Measurements from ENCODE around the gene ACOT2. TPM values are rescaled to one million over a fixed set of nuclear protein-coding genes. Genes with fewer than 3 reads are reported as not detected.

The ACOT2 gene
- total RNA-seq, 1 experiment from 2014 or later: 34.2 TPM

DNA sequence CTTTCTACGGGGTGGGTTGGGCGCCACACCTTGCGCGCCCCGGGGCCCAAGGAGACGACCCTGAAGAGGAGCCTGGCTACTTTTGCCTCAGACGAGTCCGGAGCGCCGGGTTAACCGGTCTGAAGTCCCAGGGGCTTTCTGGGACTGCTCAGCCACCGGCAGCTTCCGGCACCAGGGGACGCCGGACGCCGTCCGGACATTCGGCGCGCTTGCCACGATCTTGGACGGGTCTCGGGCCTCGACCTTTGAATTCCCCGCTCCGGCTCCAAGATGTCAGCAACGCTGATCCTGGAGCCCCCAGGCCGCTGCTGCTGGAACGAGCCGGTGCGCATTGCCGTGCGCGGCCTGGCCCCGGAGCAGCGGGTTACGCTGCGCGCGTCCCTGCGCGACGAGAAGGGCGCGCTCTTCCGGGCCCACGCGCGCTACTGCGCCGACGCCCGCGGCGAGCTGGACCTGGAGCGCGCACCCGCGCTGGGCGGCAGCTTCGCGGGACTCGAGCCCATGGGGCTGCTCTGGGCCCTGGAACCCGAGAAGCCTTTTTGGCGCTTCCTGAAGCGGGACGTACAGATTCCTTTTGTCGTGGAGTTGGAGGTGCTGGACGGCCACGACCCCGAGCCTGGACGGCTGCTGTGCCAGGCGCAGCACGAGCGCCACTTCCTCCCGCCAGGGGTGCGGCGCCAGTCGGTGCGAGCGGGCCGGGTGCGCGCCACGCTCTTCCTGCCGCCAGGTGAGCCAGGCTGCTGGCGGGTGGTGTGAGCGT, 22.9 kb downstream of the ACOT2 start, which contains the start of gene ACOT4:
Gene ACOT4, plus strand, starts transcription at position 184 of the 760 bp plus-strand sequence. Its CDS starts 87 bp downstream, at position 271.
- H3K4me1 ChIP-seq (ENCODE audit: insufficient read depth, low read length, poor library complexity, severe bottlenecking): no peaks in the 10 kb centered on the region
- POLR2A ChIA-PET (ENCODE audit: low non-redundant PET): no interaction called here
- H3K36me3 ChIP-seq (ENCODE audit: insufficient read depth, low read length, poor library complexity, severe bottlenecking): no peaks in the 10 kb centered on the region
- CTCF ChIA-PET: no interaction called here
- no peaks in the 10 kb centered on the region for H3K27me3 ChIP-seq (replicated peaks; ENCODE audit: insufficient read depth, low read depth, low read length, poor library complexity)
- no peaks in the 10 kb centered on the region for H3K9me3 ChIP-seq (ENCODE audit: low read depth, low read length, poor library complexity, severe bottlenecking)
- intact Hi-C loops (cut with micrococcal nuclease; ENCODE audit: unreplicated experiment): no loop called here
- peak; percentile 29 for DNase-seq (ENCODE audit: low spot score)
- TF ChIP-seq, protein P1, sequence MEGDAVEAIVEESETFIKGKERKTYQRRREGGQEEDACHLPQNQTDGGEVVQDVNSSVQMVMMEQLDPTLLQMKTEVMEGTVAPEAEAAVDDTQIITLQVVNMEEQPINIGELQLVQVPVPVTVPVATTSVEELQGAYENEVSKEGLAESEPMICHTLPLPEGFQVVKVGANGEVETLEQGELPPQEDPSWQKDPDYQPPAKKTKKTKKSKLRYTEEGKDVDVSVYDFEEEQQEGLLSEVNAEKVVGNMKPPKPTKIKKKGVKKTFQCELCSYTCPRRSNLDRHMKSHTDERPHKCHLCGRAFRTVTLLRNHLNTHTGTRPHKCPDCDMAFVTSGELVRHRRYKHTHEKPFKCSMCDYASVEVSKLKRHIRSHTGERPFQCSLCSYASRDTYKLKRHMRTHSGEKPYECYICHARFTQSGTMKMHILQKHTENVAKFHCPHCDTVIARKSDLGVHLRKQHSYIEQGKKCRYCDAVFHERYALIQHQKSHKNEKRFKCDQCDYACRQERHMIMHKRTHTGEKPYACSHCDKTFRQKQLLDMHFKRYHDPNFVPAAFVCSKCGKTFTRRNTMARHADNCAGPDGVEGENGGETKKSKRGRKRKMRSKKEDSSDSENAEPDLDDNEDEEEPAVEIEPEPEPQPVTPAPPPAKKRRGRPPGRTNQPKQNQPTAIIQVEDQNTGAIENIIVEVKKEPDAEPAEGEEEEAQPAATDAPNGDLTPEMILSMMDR (conservative IDR thresholded peaks at IDR 0.05; ENCODE audit: low read depth, low read length): no peak
- TF ChIP-seq EZH2 (IDR thresholded peaks at IDR 0.05; ENCODE audit: borderline replicate concordance, low read depth, low read length, poor library complexity, severe bottlenecking): no peak
- no peak within 1 kb of the TSS for H3K27ac ChIP-seq (ENCODE audit: low read depth, low read length, poor library complexity, severe bottlenecking)
- no TSS peak for BruUV-seq (replicated peaks)
- peak within 1 kb of the TSS; percentile 60 for H3K4me3 ChIP-seq (ENCODE audit: low read depth, low read length, poor library complexity, severe bottlenecking)

DNA sequence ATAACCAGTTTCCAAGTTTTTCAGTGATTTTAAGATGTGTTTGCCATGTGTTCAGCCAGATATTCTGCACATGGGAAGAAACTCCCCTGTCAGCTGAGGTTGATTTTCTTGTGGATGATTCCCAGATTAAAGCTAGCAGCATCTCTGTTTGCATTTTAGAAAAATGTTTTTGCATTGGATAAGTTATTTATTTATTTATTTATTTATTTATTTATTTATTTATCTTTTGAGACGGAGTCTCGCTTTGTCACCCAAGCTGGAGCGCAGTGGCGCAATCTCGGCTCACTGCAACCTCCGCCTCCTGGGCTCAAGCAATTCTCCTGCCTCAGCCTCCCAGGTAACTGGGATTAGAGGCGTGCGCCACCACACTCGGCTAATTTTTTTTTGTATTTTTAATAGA, 25.5 kb downstream of the ACOT2 start:
- Histone ChIP-seq H3K27me3 (replicated peaks; ENCODE audit: insufficient read depth, low read depth, low read length, poor library complexity) (no peaks in the 10 kb centered on the region), H3K9me3 (ENCODE audit: low read depth, low read length, poor library complexity, severe bottlenecking) (no peaks in the 10 kb centered on the region), H3K4me3 (ENCODE audit: low read depth, low read length, poor library complexity, severe bottlenecking) (no peak overlapping the region), H3K4me1 (ENCODE audit: insufficient read depth, low read length, poor library complexity, severe bottlenecking) (no peaks in the 10 kb centered on the region), H3K36me3 (ENCODE audit: insufficient read depth, low read length, poor library complexity, severe bottlenecking) (no peaks in the 10 kb centered on the region), H3K27ac (ENCODE audit: low read depth, low read length, poor library complexity, severe bottlenecking) (no peak overlapping the region)
- intact Hi-C loops (cut with micrococcal nuclease; ENCODE audit: unreplicated experiment): no loop called here
- no peak for TF ChIP-seq EZH2 (IDR thresholded peaks at IDR 0.05; ENCODE audit: borderline replicate concordance, low read depth, low read length, poor library complexity, severe bottlenecking)
- TF ChIP-seq, protein P1 (conservative IDR thresholded peaks at IDR 0.05; ENCODE audit: low read depth, low read length): no peak
- no TSS peak for BruUV-seq (replicated peaks)
- ChIA-PET CTCF (no interaction called here), POLR2A (ENCODE audit: low non-redundant PET) (no interaction called here)
- DNase-seq (ENCODE audit: low spot score): no peak

DNA sequence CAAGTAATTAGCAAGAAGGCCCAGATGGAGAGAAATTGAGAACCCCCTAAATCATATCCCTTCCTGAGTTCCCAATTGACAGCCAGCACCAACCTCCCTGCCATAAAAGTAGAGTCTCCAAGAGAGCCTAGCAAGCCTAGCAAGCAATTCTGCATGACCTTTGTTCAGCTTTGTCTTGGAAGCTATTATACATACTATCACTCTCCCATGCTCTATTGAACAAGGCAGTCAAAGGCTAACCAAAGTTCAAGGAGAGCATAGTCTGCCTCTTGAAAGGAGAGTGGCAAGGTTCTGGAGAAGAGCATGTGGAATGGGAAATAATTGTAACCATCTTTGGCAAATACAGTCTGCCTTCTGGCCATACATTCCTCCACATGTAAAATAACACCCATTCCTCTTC, 30.5 kb downstream of the ACOT2 start:
- ChIA-PET POLR2A (ENCODE audit: low non-redundant PET) (no interaction called here), CTCF (no interaction called here)
- H3K4me1 ChIP-seq (ENCODE audit: insufficient read depth, low read length, poor library complexity, severe bottlenecking): no peaks in the 10 kb centered on the region
- intact Hi-C loops (cut with micrococcal nuclease; ENCODE audit: unreplicated experiment): no loop called here
- no peak overlapping the region for H3K27ac ChIP-seq (ENCODE audit: low read depth, low read length, poor library complexity, severe bottlenecking)
- DNase-seq (ENCODE audit: low spot score): no peak
- BruUV-seq (replicated peaks): no TSS peak
- no peak overlapping the region for H3K4me3 ChIP-seq (ENCODE audit: low read depth, low read length, poor library complexity, severe bottlenecking)
- TF ChIP-seq, protein P1 (conservative IDR thresholded peaks at IDR 0.05; ENCODE audit: low read depth, low read length): no peak
- TF ChIP-seq EZH2 (IDR thresholded peaks at IDR 0.05; ENCODE audit: borderline replicate concordance, low read depth, low read length, poor library complexity, severe bottlenecking): no peak
- H3K9me3 ChIP-seq (ENCODE audit: low read depth, low read length, poor library complexity, severe bottlenecking): no peaks in the 10 kb centered on the region
- no peaks in the 10 kb centered on the region for H3K36me3 ChIP-seq (ENCODE audit: insufficient read depth, low read length, poor library complexity, severe bottlenecking)
- no peaks in the 10 kb centered on the region for H3K27me3 ChIP-seq (replicated peaks; ENCODE audit: insufficient read depth, low read depth, low read length, poor library complexity)
